ENCODE data around the gene FHOD3.

DNA sequence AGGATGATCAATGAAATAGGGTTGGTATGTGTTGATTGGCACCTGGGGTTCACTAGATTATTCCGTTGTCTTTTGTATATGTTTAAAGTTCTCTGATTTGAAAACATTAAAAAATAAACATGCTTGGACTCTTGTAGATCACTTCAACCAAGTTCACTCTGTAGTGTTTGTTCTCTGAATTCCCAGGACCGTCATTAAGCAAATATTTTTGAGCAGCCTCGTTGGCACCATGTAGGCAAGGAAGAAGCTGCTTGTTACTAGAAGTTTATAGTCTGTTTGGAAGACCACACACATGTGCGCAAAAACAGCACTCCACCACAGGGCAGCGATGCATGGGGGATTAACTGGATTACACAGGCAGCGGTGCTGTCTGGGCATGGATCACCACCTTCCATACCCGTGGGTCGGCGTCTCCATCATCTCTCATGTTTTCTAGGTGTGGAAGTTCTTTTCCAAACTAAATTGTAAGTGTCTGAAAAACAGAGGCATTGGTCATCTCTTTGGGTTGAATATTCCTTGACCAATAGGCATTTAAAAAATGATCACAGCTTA lies 212.2 kb downstream of the FHOD3 start:
- TF ChIP-seq, protein P1, sequence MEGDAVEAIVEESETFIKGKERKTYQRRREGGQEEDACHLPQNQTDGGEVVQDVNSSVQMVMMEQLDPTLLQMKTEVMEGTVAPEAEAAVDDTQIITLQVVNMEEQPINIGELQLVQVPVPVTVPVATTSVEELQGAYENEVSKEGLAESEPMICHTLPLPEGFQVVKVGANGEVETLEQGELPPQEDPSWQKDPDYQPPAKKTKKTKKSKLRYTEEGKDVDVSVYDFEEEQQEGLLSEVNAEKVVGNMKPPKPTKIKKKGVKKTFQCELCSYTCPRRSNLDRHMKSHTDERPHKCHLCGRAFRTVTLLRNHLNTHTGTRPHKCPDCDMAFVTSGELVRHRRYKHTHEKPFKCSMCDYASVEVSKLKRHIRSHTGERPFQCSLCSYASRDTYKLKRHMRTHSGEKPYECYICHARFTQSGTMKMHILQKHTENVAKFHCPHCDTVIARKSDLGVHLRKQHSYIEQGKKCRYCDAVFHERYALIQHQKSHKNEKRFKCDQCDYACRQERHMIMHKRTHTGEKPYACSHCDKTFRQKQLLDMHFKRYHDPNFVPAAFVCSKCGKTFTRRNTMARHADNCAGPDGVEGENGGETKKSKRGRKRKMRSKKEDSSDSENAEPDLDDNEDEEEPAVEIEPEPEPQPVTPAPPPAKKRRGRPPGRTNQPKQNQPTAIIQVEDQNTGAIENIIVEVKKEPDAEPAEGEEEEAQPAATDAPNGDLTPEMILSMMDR (IDR thresholded peaks at IDR 0.05): no peak
- TF ChIP-seq POLR2A (IDR thresholded peaks at IDR 0.05): no peak
